Left ventricle myocardium inferior (tissue), 1 donor: ENCODE results near the gene COPG1. TPM values are rescaled to one million over a fixed set of nuclear protein-coding genes. Genes with fewer than 3 reads are reported as not detected.

Experiments
- DNase-seq: peaks from one replicate; pipeline ENCODE4 v3.0.0-alpha.2; 2020
- H3K27ac ChIP-seq: fragments of 200-600 bp; replicated peaks from 2 replicates; pipeline ENCODE4 v1.8.0; 2021
- H3K27me3 ChIP-seq: fragments of 200-600 bp; 2 replicates; pipeline ENCODE4 v1.8.0; 2021; ENCODE audit warnings: low read depth
- H3K36me3 ChIP-seq: fragments of 200-600 bp; 2 replicates; pipeline ENCODE4 v1.8.0; 2021
- H3K4me1 ChIP-seq: fragments of 200-600 bp; 2 replicates; pipeline ENCODE4 v1.8.0; 2021
- H3K4me3 ChIP-seq: fragments of 200-600 bp; 2 replicates; pipeline ENCODE4 v1.8.0; 2021; ENCODE audit warnings: mild to moderate bottlenecking, moderate library complexity
- H3K9me3 ChIP-seq: fragments of 200-600 bp; replicated peaks from 2 replicates; pipeline ENCODE4 v1.8.0; 2021
- CTCF ChIP-seq: fragments of 200-600 bp; IDR thresholded peaks from 2 replicates; pipeline ENCODE4 v1.8.0; 2021; ENCODE audit warnings: antibody characterized with exemption, mild to moderate bottlenecking, borderline replicate concordance
- intact Hi-C: fragments of 100-400 bp; cut with micrococcal nuclease; formaldehyde crosslinking; loops from one replicate; pipeline ENCODE4 v1.11.0; 2022
- total RNA-seq: library from RNA; stranded (reverse); fragmentation: NEBNext Ultra II Directional; extraction: Animal tissue kit (Norgen Biotek cat#: 25700); gene quantifications from one replicate; pipeline ENCODE4 v1.2.1, GENCODE V29; 2021
- donor health status: DM: no; HTN: yes; CAD: no; lungs with severe emphysema.

COPG1 gene
- total RNA-seq, 1 donor from 2014 or later: 86.1 TPM

- no peak for TF ChIP-seq CTCF
- no peak overlapping the region for H3K4me3 ChIP-seq
- no peaks in the 10 kb centered on the region for H3K9me3 ChIP-seq
- H3K4me1 ChIP-seq: peaks cover 37% of the 10 kb centered on the region
- H3K27me3 ChIP-seq: no peaks in the 10 kb centered on the region
- H3K27ac ChIP-seq: no peak overlapping the region
- peaks cover 64% of the 10 kb centered on the region for H3K36me3 ChIP-seq
- intact Hi-C loops: no loop called here
- no peak for DNase-seq
Observed at GRCh38 chr3:129276385-129276784, 27.0 kb downstream of the COPG1 start.

DNA sequence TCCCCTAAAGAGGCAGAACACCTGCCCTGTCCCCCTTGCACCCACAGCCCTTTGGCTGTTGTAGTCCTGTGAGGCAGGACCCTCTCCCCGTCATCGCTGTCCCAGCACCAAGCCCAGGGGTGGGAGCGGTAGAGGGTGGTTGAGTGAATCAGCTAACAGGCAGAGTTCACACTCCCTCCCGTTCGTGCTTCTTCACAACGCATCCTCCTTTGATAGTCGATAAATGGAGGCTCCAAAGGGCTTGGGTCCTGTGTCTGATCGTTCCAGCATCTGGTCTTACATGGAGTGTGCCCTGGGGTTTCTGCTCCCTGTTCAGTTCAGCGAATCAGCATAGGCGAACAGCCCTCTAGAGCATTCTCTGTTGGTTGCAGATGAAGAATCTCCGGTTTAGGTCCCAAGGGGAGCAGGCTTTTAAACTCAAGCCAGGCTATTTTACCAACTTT is 28.4 kb downstream of the COPG1 start:
- TF ChIP-seq CTCF: no peak
- Histone ChIP-seq H3K9me3 (no peaks in the 10 kb centered on the region), H3K27ac (peak overlapping the region; percentile 97), H3K36me3 (peaks cover 49% of the 10 kb centered on the region), H3K27me3 (no peaks in the 10 kb centered on the region), H3K4me3 (peak overlapping the region; percentile 97), H3K4me1 (peaks cover 52% of the 10 kb centered on the region)
- no peak for DNase-seq
- intact Hi-C loops: no loop called here

DNA sequence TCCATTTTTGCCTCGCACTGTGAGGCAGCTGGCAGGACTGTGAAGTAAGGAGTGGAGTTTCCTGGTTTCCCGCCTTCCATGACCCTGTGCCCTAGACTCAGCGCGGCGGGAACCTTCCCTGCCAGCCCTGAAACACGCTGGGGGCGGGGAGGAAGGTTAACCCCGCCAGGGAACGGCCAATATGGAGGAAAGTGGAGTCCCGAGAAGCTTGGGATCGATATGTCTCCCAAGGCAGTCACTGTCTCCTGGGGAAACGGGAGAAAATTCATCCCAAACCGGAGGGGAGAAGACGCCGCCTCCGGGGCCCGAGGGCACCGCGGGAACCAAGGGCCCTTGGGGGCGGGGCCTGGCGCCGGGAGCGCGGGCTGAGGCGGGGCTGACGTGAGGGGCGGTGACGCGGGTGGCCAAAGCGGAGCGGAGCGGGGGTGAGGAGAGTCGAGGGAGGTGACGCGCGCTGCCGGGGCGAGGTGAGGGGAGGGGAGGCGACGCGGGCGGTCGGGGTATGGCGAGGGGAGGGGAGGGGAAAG is 29.1 kb downstream of the COPG1 start, which contains the start of gene HMCES:
HMCES (plus strand) TSS at position 432 of the 527 bp plus-strand sequence. CDS start 863 bp downstream, outside the sequence.
- Histone ChIP-seq H3K27me3 (no peaks in the 10 kb centered on the region), H3K4me3 (peak within 1 kb of the TSS; percentile 97), H3K36me3 (peaks cover 43% of the 10 kb centered on the region), H3K9me3 (no peaks in the 10 kb centered on the region), H3K4me1 (peaks cover 56% of the 10 kb centered on the region), H3K27ac (peak within 1 kb of the TSS; percentile 97)
- no peak for TF ChIP-seq CTCF
- intact Hi-C loops: no loop called here
- DNase-seq: peak; percentile 95

GRCh38 chr3:129278966-129279906 is 29.8 kb downstream of the COPG1 start:
- no peaks in the 10 kb centered on the region for H3K27me3 ChIP-seq
- H3K4me1 ChIP-seq: peaks cover 56% of the 10 kb centered on the region
- H3K27ac ChIP-seq: peak overlapping the region; percentile 97
- intact Hi-C loops: no loop called here
- peak; percentile 34 for DNase-seq
- H3K9me3 ChIP-seq: no peaks in the 10 kb centered on the region
- peaks cover 35% of the 10 kb centered on the region for H3K36me3 ChIP-seq
- no peak for TF ChIP-seq CTCF
- H3K4me3 ChIP-seq: peak overlapping the region; percentile 97

GRCh38 chr3:129280183-129280582 is 30.8 kb downstream of the COPG1 start:
- no peak for TF ChIP-seq CTCF
- DNase-seq: no peak
- intact Hi-C loops: no loop called here
- peaks cover 26% of the 10 kb centered on the region for H3K36me3 ChIP-seq
- peaks cover 56% of the 10 kb centered on the region for H3K4me1 ChIP-seq
- peak overlapping the region; percentile 97 for H3K4me3 ChIP-seq
- H3K27ac ChIP-seq: peak overlapping the region; percentile 97
- H3K27me3 ChIP-seq: no peaks in the 10 kb centered on the region
- no peaks in the 10 kb centered on the region for H3K9me3 ChIP-seq
